HK-2 (cell line): Measurements from ENCODE around the gene SPINK13.
"Not testable (repeated sequence)": the region's sequence is repeated elsewhere in the genome, so short reads cannot be mapped to it uniquely, and the experiment has no call there.

ENCODE experiments used
- DNase-seq: peaks from one replicate; pipeline ENCODE4 v3.0.0-alpha.2; 2018; ENCODE audit not compliant: unreplicated experiment

The SPINK13 gene

GRCh38 chr5:148268566-148268965 is at the start of gene SPINK13:
SPINK13 (plus strand) TSS chr5:148268794; CDS start chr5:148270073, 1,279 bp downstream.
- peak; percentile 36 for DNase-seq

- DNase-seq, result no peak
Measured at GRCh38 chr5:148221508-148221907, 47.1 kb upstream of the SPINK13 start.

- DNase-seq, result no peak
Measured at GRCh38 chr5:148224117-148224742, 44.4 kb upstream of the SPINK13 start.

GRCh38 chr5:148228392-148228984 is 40.1 kb upstream of the SPINK13 start:
- DNase-seq, result no peak

GRCh38 chr5:148229840-148230239 is 38.8 kb upstream of the SPINK13 start:
- no peak for DNase-seq

- no peak for DNase-seq
Measured at GRCh38 chr5:148230240-148230639, 38.4 kb upstream of the SPINK13 start.

- DNase-seq, result no peak
Measured at GRCh38 chr5:148237785-148238417, 30.7 kb upstream of the SPINK13 start.

GRCh38 chr5:148238418-148238794 is 30.2 kb upstream of the SPINK13 start, which contains the start of gene MARCOL:
MARCOL (plus strand) TSS chr5:148238525; CDS start chr5:148238598, 73 bp downstream.
- DNase-seq, result no peak

GRCh38 chr5:148248894-148249293 is 19.7 kb upstream of the SPINK13 start:
- DNase-seq, result no peak

GRCh38 chr5:148255456-148255855 is 13.1 kb upstream of the SPINK13 start:
- no peak for DNase-seq

GRCh38 chr5:148259288-148259687 is 9.3 kb upstream of the SPINK13 start:
- DNase-seq, result no peak

GRCh38 chr5:148261221-148261620 is 7.4 kb upstream of the SPINK13 start:
- DNase-seq, result no peak

- DNase-seq, result no peak
Measured at GRCh38 chr5:148267962-148268361, 632 bp upstream of the SPINK13 start.

- DNase-seq, result not testable (repeated sequence)
Measured at GRCh38 chr5:148275129-148275528, 6.5 kb downstream of the SPINK13 start.

- DNase-seq, result peak; percentile 20
Measured at GRCh38 chr5:148280893-148281292, 12.3 kb downstream of the SPINK13 start.

- DNase-seq, result not testable (repeated sequence)
Measured at GRCh38 chr5:148281336-148281735, 12.7 kb downstream of the SPINK13 start.

GRCh38 chr5:148290271-148291195 is 21.9 kb downstream of the SPINK13 start:
- DNase-seq, result no peak

- no peak for DNase-seq
Measured at GRCh38 chr5:148297731-148298130, 29.1 kb downstream of the SPINK13 start.

- DNase-seq, result no peak
Measured at GRCh38 chr5:148306446-148306845, 37.9 kb downstream of the SPINK13 start.

- DNase-seq, result no peak
Measured at GRCh38 chr5:148309019-148309418, 40.4 kb downstream of the SPINK13 start.

GRCh38 chr5:148309746-148310145 is 41.2 kb downstream of the SPINK13 start:
- DNase-seq, result no peak

- no peak for DNase-seq
Measured at GRCh38 chr5:148311484-148311883, 42.9 kb downstream of the SPINK13 start.
